ENCODE data around the gene PTPRN2. TPM values are rescaled to one million over a fixed set of nuclear protein-coding genes. Genes with fewer than 3 reads are reported as not detected.

PTPRN2 gene
- total and polyA plus RNA-seq, 2 donors (not counting 3 experiments of a cell fraction or from before 2014, with no cell fraction given) = 0.62 to 0.88 TPM

GRCh38 chr7:158585721-158586498 lies 1.7 kb downstream of the PTPRN2 start:
- ChIA-PET POLR2A (no interaction called here), CTCF (no interaction called here)
- Histone ChIP-seq H3K27ac (ENCODE audit: insufficient read depth, low read depth, low read length) (no peak overlapping the region), H3K36me3 (ENCODE audit: control insufficient read depth in 2 of 2, extremely low read depth in 1 of 2, insufficient read depth in 2 of 2, low read length in 2 of 2) (no peaks in the 10 kb centered on the region), H3K27me3 (ENCODE audit: control insufficient read depth in 2 of 2, insufficient read depth in 2 of 2, low read length in 2 of 2) (peaks cover 10 to 22% of the 10 kb centered on the region in 2 experiments), H3K79me2 (ENCODE audit: control insufficient read depth, insufficient read depth, low read length) (no peaks in the 10 kb centered on the region), H3K9me3 (replicated peaks; ENCODE audit: control insufficient read depth, insufficient read depth, low read length) (no peaks in the 10 kb centered on the region), H3K9ac (replicated peaks; ENCODE audit: extremely low read depth, insufficient read depth, low read length) (no peak overlapping the region), H3K4me2 (ENCODE audit: insufficient read depth, low read length) (no peak overlapping the region), H3K9me1 (replicated peaks; ENCODE audit: control insufficient read depth, extremely low read depth, insufficient read depth, low read length) (no peaks in the 10 kb centered on the region), H3K4me3 (replicated peaks in 1 of 3; ENCODE audit: insufficient read depth in 1 of 3, low read depth in 1 of 3, low read length in 3 of 3) (no peak overlapping the region), H4K20me1 (replicated peaks; ENCODE audit: control insufficient read depth, extremely low read depth, insufficient read depth, low read length) (no peaks in the 10 kb centered on the region), H3K4me1 (ENCODE audit: control insufficient read depth, extremely low read depth, insufficient read depth, low read length) (no peaks in the 10 kb centered on the region), H2AFZ (ENCODE audit: low read depth, low read length) (no peak overlapping the region)
- dilution Hi-C loops (cut with MboI; ENCODE audit: extremely low pct_ligation_motif_present, low sequenced_read_pairs) (no loop called here), intact Hi-C loops (cut with micrococcal nuclease) (no loop called here)
- BruUV-seq (replicated peaks) = no TSS peak
- no peak for FAIRE-seq
- TF ChIP-seq EZH2 (IDR thresholded peaks at IDR 0.05; ENCODE audit: borderline replicate concordance, low read depth, low read length, severe bottlenecking) (no peak), GATA2 (IDR thresholded peaks at IDR 0.05; ENCODE audit: insufficient read depth, insufficient read length, low read depth, low read length) (no peak), CTCF (IDR thresholded peaks at IDR 0.05; ENCODE audit: extremely low read depth in 1 of 2, insufficient read depth in 1 of 2, low read depth in 1 of 2, low read length in 2 of 2) (no peak), FOS (IDR thresholded peaks at IDR 0.05; ENCODE audit: borderline replicate concordance, insufficient read depth, low read length) (no peak), POLR2A (IDR thresholded peaks at IDR 0.05; ENCODE audit: low read depth, low read length) (no peak), MAX (IDR thresholded peaks at IDR 0.05; ENCODE audit: insufficient read depth, insufficient read length) (no peak)
- no peak for DNase-seq (ENCODE audit: low read depth, low spot score)

Data from endothelial cell of umbilical vein (primary cell).